ENCODE measurements around the gene MAML2.

Gene MAML2

DNA sequence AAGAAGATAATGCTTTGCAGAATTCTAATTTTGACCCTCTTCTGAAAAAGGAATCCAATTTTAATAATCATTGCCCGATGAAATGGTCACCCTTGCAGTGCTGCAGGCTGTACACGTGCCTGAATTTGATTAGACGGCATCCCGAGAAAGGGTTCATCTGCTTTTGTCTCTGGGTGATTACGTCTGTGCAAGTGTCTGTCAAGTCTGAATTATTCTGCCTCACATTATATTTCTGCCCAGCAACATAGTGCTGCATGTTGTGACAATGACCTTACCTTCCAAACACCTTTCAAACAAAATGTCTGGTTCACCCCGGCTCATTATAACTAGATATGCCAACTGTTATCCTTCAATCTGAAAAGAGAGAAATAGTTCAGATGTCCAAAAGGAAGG is 164.1 kb downstream of the MAML2 start:
- no peaks in the 10 kb centered on the region for H3F3A ChIP-seq (ENCODE audit: insufficient read depth, low read length)
- no peak for DNase-seq
- H2AFZ ChIP-seq (ENCODE audit: low read length), result no peak overlapping the region
- no peaks in the 10 kb centered on the region for H3K36me3 ChIP-seq (replicated peaks; ENCODE audit: insufficient read depth, low read length)
- no peak overlapping the region for H3K4me2 ChIP-seq (ENCODE audit: low read depth, low read length)
- no peaks in the 10 kb centered on the region for H3K4me1 ChIP-seq (ENCODE audit: low read length)
- H4K20me1 ChIP-seq (ENCODE audit: insufficient read depth, low read length), result no peaks in the 10 kb centered on the region
- H3K4me3 ChIP-seq (ENCODE audit: low read length), result no peak overlapping the region
- H3K9ac ChIP-seq (ENCODE audit: low read length), result no peak overlapping the region
- H3K27ac ChIP-seq (ENCODE audit: low read length), result no peak overlapping the region
- no peaks in the 10 kb centered on the region for H3K9me3 ChIP-seq (replicated peaks; ENCODE audit: insufficient read depth, low read length)
- TF ChIP-seq EZH2 (optimal IDR thresholded peaks at IDR 0.05; ENCODE audit: low read depth, low read length) (no peak), EZH2phosphoT487 (IDR thresholded peaks at IDR 0.05; ENCODE audit: low read length) (no peak), CTCF (IDR thresholded peaks at IDR 0.05; ENCODE audit: low read length) (no peak)
- no peaks in the 10 kb centered on the region for H3K9me2 ChIP-seq (replicated peaks; ENCODE audit: insufficient read depth, low read length)
- 0 out of 2 replicates have a peak, but pooled peaks cover 17% of the 10 kb centered on the region for H3K79me2 ChIP-seq (ENCODE audit: low read length)
- no peaks in the 10 kb centered on the region for H3K27me3 ChIP-seq (replicated peaks; ENCODE audit: insufficient read depth, low read length)

- DNase-seq, result no peak
- Histone ChIP-seq H3K27me3 (replicated peaks; ENCODE audit: insufficient read depth, low read length) (no peaks in the 10 kb centered on the region), H4K20me1 (ENCODE audit: insufficient read depth, low read length) (no peaks in the 10 kb centered on the region), H3K4me2 (ENCODE audit: low read depth, low read length) (no peak overlapping the region), H3K36me3 (replicated peaks; ENCODE audit: insufficient read depth, low read length) (no peaks in the 10 kb centered on the region), H3K9ac (ENCODE audit: low read length) (no peak overlapping the region), H3F3A (ENCODE audit: insufficient read depth, low read length) (no peaks in the 10 kb centered on the region), H3K9me3 (replicated peaks; ENCODE audit: insufficient read depth, low read length) (no peaks in the 10 kb centered on the region), H3K9me2 (replicated peaks; ENCODE audit: insufficient read depth, low read length) (no peaks in the 10 kb centered on the region), H2AFZ (ENCODE audit: low read length) (no peak overlapping the region), H3K4me1 (ENCODE audit: low read length) (no peaks in the 10 kb centered on the region), H3K4me3 (ENCODE audit: low read length) (no peak overlapping the region), H3K27ac (ENCODE audit: low read length) (no peak overlapping the region), H3K79me2 (ENCODE audit: low read length) (peaks cover 14% of the 10 kb centered on the region)
- no peak for TF ChIP-seq CTCF (IDR thresholded peaks at IDR 0.05; ENCODE audit: low read length)
- TF ChIP-seq EZH2 (optimal IDR thresholded peaks at IDR 0.05; ENCODE audit: low read depth, low read length), result no peak
- TF ChIP-seq EZH2phosphoT487 (IDR thresholded peaks at IDR 0.05; ENCODE audit: low read length), result no peak
Observed at GRCh38 chr11:96178049-96178886, 164.7 kb downstream of the MAML2 start.

GRCh38 chr11:96177146-96177545 is 165.8 kb downstream of the MAML2 start:
- Histone ChIP-seq H3K27ac (ENCODE audit: low read length) (no peak overlapping the region), H3K9me3 (replicated peaks; ENCODE audit: insufficient read depth, low read length) (no peaks in the 10 kb centered on the region), H3K4me2 (ENCODE audit: low read depth, low read length) (no peak overlapping the region), H3K27me3 (replicated peaks; ENCODE audit: insufficient read depth, low read length) (no peaks in the 10 kb centered on the region), H3K9ac (ENCODE audit: low read length) (no peak overlapping the region), H3K9me2 (replicated peaks; ENCODE audit: insufficient read depth, low read length) (no peaks in the 10 kb centered on the region), H3K4me3 (ENCODE audit: low read length) (no peak overlapping the region), H3K79me2 (ENCODE audit: low read length) (peaks cover 14% of the 10 kb centered on the region), H3F3A (ENCODE audit: insufficient read depth, low read length) (no peaks in the 10 kb centered on the region), H2AFZ (ENCODE audit: low read length) (no peak overlapping the region), H3K36me3 (replicated peaks; ENCODE audit: insufficient read depth, low read length) (no peaks in the 10 kb centered on the region), H4K20me1 (ENCODE audit: insufficient read depth, low read length) (no peaks in the 10 kb centered on the region), H3K4me1 (ENCODE audit: low read length) (no peaks in the 10 kb centered on the region)
- no peak for TF ChIP-seq CTCF (IDR thresholded peaks at IDR 0.05; ENCODE audit: low read length)
- no peak for TF ChIP-seq EZH2 (optimal IDR thresholded peaks at IDR 0.05; ENCODE audit: low read depth, low read length)
- no peak for TF ChIP-seq EZH2phosphoT487 (IDR thresholded peaks at IDR 0.05; ENCODE audit: low read length)
- no peak for DNase-seq

All from MM.1S (cell line).